Cardiac septum (tissue), 1 donor: ENCODE measurements around the gene MAD1L1. TPM values are rescaled to one million over a fixed set of nuclear protein-coding genes. Genes with fewer than 3 reads are reported as not detected.

Experiments
- DNase-seq: peaks from one replicate; pipeline ENCODE4 v3.0.0-alpha.2; 2020; ENCODE audit warnings: low spot score
- intact Hi-C: fragments of 100-400 bp; cut with DNase I; formaldehyde crosslinking; loops from one replicate; pipeline ENCODE4 v1.14.0; 2022
- total RNA-seq: library from RNA; stranded (reverse); fragmentation: NEBNext Ultra II Directional; extraction: Animal tissue kit (Norgen Biotek cat#: 25700); gene quantifications from one replicate; pipeline ENCODE4 v1.2.1, GENCODE V29; 2021
- donor health status: DM: no; HTN: no; CAD: no.

MAD1L1 gene
- total RNA-seq, 1 donor from 2014 or later = 13.5 TPM

GRCh38 chr7:2244404-2244995 lies 11.8 kb upstream of the MAD1L1 start:
- intact Hi-C loops = loop anchor here (5.0 kb wide), 1 partner anchor 68 kb away; the partner anchor contains the start of gene SNX8
- no peak for DNase-seq

GRCh38 chr7:2243458-2243857 lies 10.7 kb upstream of the MAD1L1 start:
- DNase-seq = no peak
- intact Hi-C loops = loop anchor here (5.0 kb wide), 1 partner anchor 69 kb away; the partner anchor contains the start of gene SNX8

DNA sequence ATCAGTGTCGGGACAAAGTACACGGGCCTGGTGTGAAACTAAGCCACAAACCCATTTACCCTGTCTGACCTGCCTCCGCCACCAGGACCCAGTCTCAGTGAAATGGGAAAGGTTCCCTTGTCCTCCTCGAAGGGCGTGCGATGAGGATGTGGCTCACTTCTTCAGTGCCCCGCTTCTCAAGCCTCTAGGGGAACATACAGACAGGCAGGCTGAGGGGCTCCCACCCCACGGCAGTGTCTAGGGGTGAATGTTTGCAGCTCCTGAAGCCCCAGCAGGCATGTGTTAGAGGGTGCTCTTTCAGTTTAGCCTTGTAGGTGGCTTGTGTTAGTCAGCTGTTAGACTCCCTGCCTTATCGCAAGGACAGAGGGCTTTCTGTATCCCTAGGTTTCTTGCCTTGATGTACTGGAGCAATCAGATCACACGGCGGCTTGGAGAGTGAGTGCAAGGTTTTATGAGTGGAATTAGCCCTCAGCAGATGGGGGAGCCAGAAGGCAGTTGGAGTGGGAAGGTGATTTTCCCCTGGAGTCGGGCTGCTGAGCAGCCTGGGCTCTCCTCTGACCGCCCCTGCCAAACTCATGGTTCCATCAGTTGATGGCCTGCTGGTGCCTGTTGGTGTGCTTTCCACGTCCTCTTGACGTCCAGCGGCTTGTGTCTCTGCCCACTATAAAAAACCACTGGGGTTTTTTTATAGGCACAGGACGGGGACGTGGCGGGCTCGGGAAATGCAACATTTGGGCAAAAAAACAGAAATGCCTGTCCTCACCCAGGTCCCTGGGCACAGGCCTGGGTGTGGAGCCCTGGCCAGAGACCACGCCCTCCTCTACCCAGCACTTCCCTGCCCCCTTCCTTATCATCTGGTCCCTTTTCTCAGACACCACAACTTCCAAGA lies 10.0 kb upstream of the MAD1L1 start:
- no peak for DNase-seq
- intact Hi-C loops = loop anchor here (5.0 kb wide), 1 partner anchor 70 kb away; the partner anchor contains the start of gene SNX8

DNA sequence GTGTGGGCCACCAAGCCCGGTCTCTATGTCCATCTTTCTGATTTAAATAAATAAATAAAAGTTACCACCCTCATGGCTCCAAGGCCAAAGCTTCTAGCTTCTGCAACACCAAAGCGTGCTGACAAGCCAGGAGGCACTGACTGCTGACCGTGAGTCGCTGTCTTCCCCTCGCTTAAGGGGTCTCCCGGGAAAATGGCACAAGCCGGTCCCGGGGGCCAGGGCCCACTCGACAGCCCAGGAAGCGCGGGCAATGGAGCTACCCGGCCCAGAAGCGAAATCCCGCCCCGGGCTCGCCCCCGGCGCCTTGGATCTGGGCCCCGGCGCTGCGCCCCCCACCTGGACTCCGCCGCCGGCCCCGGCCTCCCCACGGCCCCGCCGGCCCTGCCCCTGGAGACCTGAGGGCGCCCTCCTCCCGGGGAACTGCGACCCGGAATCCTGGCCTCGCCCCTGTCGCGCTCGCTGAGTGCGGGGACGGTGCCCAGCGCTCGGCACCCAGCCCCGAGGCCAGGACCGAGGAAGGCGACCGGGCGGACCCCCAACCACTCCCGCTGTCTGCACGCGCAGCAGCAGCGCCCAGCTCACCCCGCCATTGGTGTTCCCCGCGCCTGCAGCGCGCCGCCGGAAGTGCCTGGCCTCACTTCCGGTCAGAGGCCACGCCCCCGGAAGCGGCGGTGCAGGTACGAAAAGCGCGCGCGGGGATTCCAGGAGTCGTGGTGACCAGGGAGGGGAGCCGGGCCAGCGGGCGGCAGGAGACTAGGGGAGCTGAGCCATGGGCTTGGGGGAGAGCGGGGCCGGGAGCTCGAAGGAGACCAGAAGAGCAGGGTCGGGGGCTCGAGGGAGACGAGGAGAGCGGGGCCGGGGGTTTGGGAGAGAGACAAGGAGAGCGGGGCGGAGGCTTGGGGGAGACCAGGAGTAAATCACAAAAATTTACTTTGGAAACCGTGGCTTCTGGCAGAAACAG lies 9.1 kb upstream of the MAD1L1 start, which contains the start of the genes MRM2 and NUDT1:
MRM2 (minus strand) TSS at position 626 of the 961 bp plus-strand sequence; CDS start at position 590, 36 bp downstream.
NUDT1 (plus strand) TSS at position 647 of the 961 bp plus-strand sequence. CDS start 2,349 bp downstream, outside the sequence.
- intact Hi-C loops = loop anchor here (5.0 kb wide), 1 partner anchor 70 kb away; the partner anchor contains the start of gene SNX8
- DNase-seq = peak; percentile 92

DNA sequence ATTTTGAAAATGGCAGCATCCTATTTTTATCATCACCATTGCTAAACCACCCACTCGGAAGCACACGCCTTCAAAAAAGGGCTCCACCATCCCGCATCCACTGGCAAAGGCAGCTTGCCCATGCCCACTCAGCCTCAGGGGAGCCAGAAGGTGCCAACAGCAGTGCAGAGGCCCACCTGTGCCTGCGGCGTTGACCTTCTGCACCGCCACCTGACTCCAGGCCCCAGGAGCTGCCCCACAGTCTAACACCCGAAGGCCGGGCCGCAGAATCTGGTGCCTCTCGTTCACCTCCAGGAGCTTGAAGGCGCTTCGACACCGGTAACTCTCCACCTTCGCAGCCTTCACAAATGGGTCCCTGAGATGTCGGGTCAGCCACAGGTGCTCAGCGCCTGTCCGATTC lies 6.5 kb upstream of the MAD1L1 start:
- intact Hi-C loops = no loop called here
- DNase-seq = no peak

GRCh38 chr7:2237109-2237602 lies 4.4 kb upstream of the MAD1L1 start:
- intact Hi-C loops = no loop called here
- DNase-seq = no peak

- DNase-seq = no peak
- intact Hi-C loops = no loop called here
Observed at GRCh38 chr7:2233926-2234325, 1.2 kb upstream of the MAD1L1 start.

DNA sequence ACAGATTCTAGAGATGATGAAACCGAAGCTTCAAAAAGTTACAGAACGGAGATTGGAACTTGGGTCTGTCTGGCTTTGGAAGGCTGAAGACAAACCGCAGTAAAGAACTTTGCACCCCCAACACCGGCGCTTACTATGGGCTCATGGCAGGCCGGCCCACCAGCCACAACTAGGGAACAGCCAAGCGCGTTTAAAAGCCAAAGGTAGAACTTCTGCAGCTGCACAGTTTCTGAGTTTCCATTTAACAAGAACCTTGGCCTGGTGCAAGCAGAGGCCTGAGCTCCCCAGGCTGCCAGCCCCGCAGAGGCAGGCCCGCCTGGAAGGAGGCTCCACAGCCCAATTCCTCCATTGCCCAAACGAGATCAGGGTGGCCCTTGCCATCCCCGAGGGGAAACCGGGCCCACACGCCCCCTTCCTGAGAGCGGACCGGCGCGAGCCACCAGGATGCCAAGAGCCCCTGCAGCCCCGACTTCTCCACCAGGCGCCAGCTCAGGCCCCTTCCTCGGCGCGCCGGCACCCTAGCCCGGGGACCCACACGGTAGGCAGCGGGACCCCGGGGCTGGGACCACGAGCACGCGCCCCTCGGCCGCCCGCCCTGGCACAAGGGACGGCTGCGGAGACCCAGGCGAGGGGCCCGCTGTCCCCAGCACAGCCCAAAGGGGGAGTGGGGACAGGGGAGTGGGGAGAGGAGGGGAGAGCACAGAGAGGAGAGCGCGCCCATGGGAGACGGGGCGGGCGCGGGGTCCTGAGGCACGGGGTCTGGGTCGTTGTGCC lies 566 bp downstream of the MAD1L1 start:
- DNase-seq = no peak
- intact Hi-C loops = no loop called here

DNA sequence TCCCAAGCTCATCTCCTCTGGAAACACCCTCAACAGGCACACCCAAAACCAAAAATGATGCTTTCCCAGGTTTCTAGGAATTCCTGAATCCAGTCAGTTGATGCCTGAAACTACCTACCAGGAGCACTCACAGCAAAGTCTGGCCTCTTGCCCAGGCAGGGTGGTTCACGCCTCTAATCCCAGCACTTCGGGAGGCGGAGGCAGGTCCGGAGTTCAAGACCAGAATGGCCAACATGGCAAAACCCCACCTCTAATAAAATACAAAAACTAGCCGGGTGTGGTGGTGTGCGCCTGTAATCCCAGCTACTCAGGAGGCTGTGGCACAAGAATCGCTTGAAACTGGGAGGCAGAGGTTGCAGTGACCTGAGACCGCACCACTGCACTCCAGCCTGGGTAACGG lies 1.9 kb downstream of the MAD1L1 start:
- intact Hi-C loops = no loop called here
- no peak for DNase-seq

DNA sequence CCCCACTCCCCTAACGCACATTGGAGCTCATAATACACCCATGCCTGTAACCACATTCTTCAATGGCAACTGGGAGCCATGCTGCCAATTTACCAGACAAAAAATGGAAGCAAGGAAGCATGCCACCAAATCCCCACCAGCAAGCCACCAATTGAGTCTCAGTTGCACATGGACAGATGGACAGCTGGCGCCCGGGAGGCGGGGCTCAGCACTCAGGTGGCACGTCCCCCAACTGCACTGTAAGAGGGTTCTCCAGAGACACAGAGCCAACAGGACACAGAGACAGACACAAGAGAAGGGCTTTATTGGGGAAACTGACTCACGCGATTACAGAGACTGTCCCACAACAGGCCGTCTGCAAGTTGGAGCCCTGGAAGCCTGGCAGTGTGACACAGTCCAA lies 2.5 kb downstream of the MAD1L1 start:
- DNase-seq = no peak
- intact Hi-C loops = no loop called here

GRCh38 chr7:2229467-2229866 lies 3.3 kb downstream of the MAD1L1 start:
- DNase-seq = no peak
- intact Hi-C loops = no loop called here

DNA sequence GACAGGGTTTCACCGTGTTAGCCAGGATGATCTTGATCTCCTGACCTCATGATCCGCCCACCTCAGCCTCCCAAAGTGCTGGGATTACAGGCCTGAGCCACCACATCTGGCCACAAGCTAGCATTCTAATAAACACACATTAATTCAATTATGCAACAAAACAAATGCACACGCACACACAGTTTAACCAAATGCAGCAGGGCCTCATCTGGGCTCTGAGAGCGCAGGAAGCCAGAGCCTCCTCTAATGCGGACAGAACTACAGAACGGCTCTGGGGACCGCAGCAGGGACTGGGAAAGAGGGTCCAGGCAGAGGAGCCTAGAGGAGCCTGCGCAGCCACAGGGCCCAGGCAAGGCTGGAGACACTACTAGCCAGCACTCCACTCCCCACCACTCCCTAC lies 3.8 kb downstream of the MAD1L1 start:
- intact Hi-C loops = no loop called here
- no peak for DNase-seq

- intact Hi-C loops = no loop called here
- DNase-seq = no peak
Observed at GRCh38 chr7:2227699-2228098, 5.0 kb downstream of the MAD1L1 start.

GRCh38 chr7:2225830-2226229 lies 6.9 kb downstream of the MAD1L1 start:
- intact Hi-C loops = no loop called here
- no peak for DNase-seq

DNA sequence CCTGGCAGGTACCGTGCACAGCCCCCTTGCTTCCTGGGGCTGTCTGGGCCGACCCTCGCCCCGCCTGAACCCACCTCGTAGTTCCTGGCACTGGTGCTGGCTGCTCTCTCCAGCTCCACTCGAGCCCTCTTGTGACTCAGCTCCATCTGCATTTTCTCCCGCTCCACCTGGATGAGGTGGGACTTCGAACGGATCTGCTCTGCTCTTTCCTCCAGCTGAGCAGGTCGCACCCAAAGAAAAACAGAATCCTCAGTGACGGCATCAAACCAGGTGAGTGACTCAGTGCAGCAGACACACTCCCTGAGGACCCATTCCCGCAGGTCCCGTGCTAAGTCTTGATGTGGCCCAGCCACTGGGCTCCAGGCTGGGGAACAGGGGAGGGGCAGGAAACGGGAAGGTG lies 7.4 kb downstream of the MAD1L1 start:
- no peak for DNase-seq
- intact Hi-C loops = no loop called here

- DNase-seq = no peak
- intact Hi-C loops = no loop called here
Observed at GRCh38 chr7:2224934-2225333, 7.8 kb downstream of the MAD1L1 start.

- no peak for DNase-seq
Observed at GRCh38 chr7:2224491-2224928, 8.2 kb downstream of the MAD1L1 start.

DNA sequence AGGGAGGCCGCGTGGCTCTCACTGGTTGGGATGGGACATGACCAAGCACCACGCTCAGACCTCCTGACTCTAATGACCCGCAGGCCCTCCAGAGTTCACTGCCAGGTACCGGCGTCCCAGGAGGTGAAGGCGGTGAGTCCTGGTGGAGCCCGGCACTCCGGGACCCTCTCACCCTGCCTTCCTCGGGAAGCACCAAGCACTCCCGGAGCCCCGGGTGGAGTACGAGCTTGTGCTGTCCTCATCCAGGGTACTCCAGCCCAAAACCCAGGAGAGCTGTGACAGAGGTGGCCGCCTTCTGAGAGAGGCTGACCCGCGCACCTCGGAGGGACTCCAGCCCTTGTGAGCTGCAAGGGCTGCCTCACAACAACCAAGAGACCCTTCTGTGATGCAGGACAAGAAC lies 9.4 kb downstream of the MAD1L1 start:
- DNase-seq = no peak
- intact Hi-C loops = no loop called here

More at GRCh38 chr7:2224491-2224928, 8.2 kb downstream of the MAD1L1 start:
- intact Hi-C loops = no loop called here

- DNase-seq = no peak
- intact Hi-C loops = no loop called here
Observed at GRCh38 chr7:2222516-2222915, 10.2 kb downstream of the MAD1L1 start.
